A549 (cell line): ENCODE measurements around the gene TMEM92. TPM values are rescaled to one million over a fixed set of nuclear protein-coding genes. Genes with fewer than 3 reads are reported as not detected.

Experiments used
- ATAC-seq, 2 experiments: fragments of 200-7000 bp in 1 of 2; fragments of >200 bp in 1 of 2; cut with Nextera tagmentation in 1 of 2; cut with Tn5 transposase in 1 of 2; 3 replicates each; pipeline versions ENCODE4 v1.8.0 to v1.9.1; 2018 to 2020; ENCODE audit warnings: mild to moderate bottlenecking in 1 of 2, moderate library complexity in 1 of 2
- CTCF ChIA-PET: fragments of 300-600 bp; sonication (Branson Sonifier 250); formaldehyde crosslinking; extraction: SDS; loops from one replicate; lab custom pipeline; 2021; ENCODE audit warnings: antibody characterized with exemption, inconsistent platforms; lab: Yijun Ruan, JAX
- POLR2A ChIA-PET: fragments of 350-600 bp; formaldehyde crosslinking; extraction: SDS; loops from one replicate; lab custom pipeline; 2021; ENCODE audit warnings: antibody characterized with exemption, inconsistent platforms; lab: Yijun Ruan, JAX
- DNase-seq, 2 experiments: peaks; one replicate each; pipeline versions ENCODE4 v3.0.0 to v3.0.0-alpha.2; 2011 to 2016; ENCODE audit warnings: low read depth in 1 of 2, low spot score in 1 of 2
- FAIRE-seq: peaks from 2 replicates; lab custom pipeline; 2011; peaks lifted over from hg19 to GRCh38; lab: Jason Lieb, UNC
- H3K27ac ChIP-seq, 2 experiments: fragments of >200 bp; sonication (Bioruptor Twin); formaldehyde crosslinking; 3 replicates each; pipeline ENCODE4 v1.5.1; 2016 to 2017
- H3K4me1 ChIP-seq: fragments of >200 bp; sonication (Bioruptor Twin); formaldehyde crosslinking; 3 replicates; pipeline ENCODE4 v1.6.1; 2016
- H3K4me2 ChIP-seq: fragments of >200 bp; sonication (Bioruptor Twin); formaldehyde crosslinking; 3 replicates; pipeline ENCODE4 v1.6.1; 2016
- H3K4me3 ChIP-seq: fragments of >200 bp; sonication (Bioruptor Twin); formaldehyde crosslinking; 3 replicates; pipeline ENCODE4 v1.5.1; 2016
- H3K9me3 ChIP-seq: fragments of >200 bp; sonication (Bioruptor Twin); formaldehyde crosslinking; 3 replicates; pipeline ENCODE4 v1.6.1; 2016
- BHLHE40 ChIP-seq: IDR thresholded peaks from 2 replicates; pipeline ENCODE4 v1.6.1; 2012; ENCODE audit warnings: low read depth, low read length, inconsistent platforms
- CBX2 ChIP-seq: fragments of 200-600 bp; sonication (generic); IDR thresholded peaks from 2 replicates; pipeline ENCODE4 v1.6.1; 2016; ENCODE audit warnings: low read depth, mild to moderate bottlenecking, borderline replicate concordance
- CEBPB ChIP-seq, 2 experiments: fragments of >200 bp in 1 of 2; sonication (Bioruptor Twin) in 1 of 2; formaldehyde crosslinking in 1 of 2; IDR thresholded peaks; 2 replicates each; pipeline ENCODE4 v1.6.1; 2012 to 2016
- CHD2 ChIP-seq: fragments of 150-350 bp; IDR thresholded peaks from 2 replicates; pipeline ENCODE4 v1.6.1; 2014; ENCODE audit warnings: low read length; ENCODE audit not compliant: partially characterized antibody
- CHD4 ChIP-seq: fragments of 200-600 bp; sonication (generic); IDR thresholded peaks from 2 replicates; pipeline ENCODE4 v1.6.1; 2016; ENCODE audit warnings: antibody characterized with exemption, mild to moderate bottlenecking, borderline replicate concordance
- CTCF ChIP-seq: fragments of >200 bp; sonication (Bioruptor Twin); formaldehyde crosslinking; IDR thresholded peaks from 3 replicates; pipeline ENCODE4 v1.5.1; 2016
- EHMT2 ChIP-seq: fragments of 200-600 bp; sonication (generic); IDR thresholded peaks from 2 replicates; pipeline ENCODE4 v1.6.1; 2016; ENCODE audit warnings: antibody characterized with exemption, low read depth, mild to moderate bottlenecking, moderate library complexity
- ELK1 ChIP-seq: fragments of 150-350 bp; IDR thresholded peaks from 2 replicates; pipeline ENCODE4 v1.6.1; 2014; ENCODE audit warnings: low read depth, mild to moderate bottlenecking, low read length
- ESRRA ChIP-seq: fragments of 150-350 bp; IDR thresholded peaks from 2 replicates; pipeline ENCODE4 v1.6.1; 2014; ENCODE audit warnings: mild to moderate bottlenecking, low read length, borderline replicate concordance
- FOSB ChIP-seq: fragments of 250-450 bp; sonication (Bioruptor Pico); IDR thresholded peaks from 2 replicates; pipeline ENCODE4 v1.5.0; 2020; ENCODE audit warnings: mild to moderate bottlenecking, moderate library complexity
- FOXS1 ChIP-seq: fragments of 250-450 bp; sonication (Bioruptor Pico); IDR thresholded peaks from 2 replicates; pipeline ENCODE4 v1.5.0; 2020; ENCODE audit warnings: mild to moderate bottlenecking, moderate library complexity
- JUN ChIP-seq, 2 experiments: fragments of >200 bp; sonication (Bioruptor Twin); formaldehyde crosslinking; IDR thresholded peaks; 2 replicates in 1 of 2; 3 replicates in 1 of 2; pipeline ENCODE4 v1.6.1; 2016 to 2017
- KDM1A ChIP-seq: fragments of 200-600 bp; sonication (generic); IDR thresholded peaks from 2 replicates; pipeline ENCODE4 v1.6.1; 2016; ENCODE audit warnings: low read depth, mild to moderate bottlenecking
- KDM5A ChIP-seq: fragments of 200-600 bp; sonication (generic); IDR thresholded peaks from 2 replicates; pipeline ENCODE4 v1.6.1; 2016; ENCODE audit warnings: antibody characterized with exemption, mild to moderate bottlenecking
- MAX ChIP-seq: IDR thresholded peaks from 2 replicates; pipeline ENCODE4 v1.6.1; 2012
- MAZ ChIP-seq: fragments of 150-350 bp; IDR thresholded peaks from 2 replicates; pipeline ENCODE4 v1.6.1; 2014; ENCODE audit warnings: antibody characterized with exemption, low read depth, low read length, borderline replicate concordance
- NR3C1 ChIP-seq: fragments of >200 bp; sonication (Bioruptor Twin); formaldehyde crosslinking; IDR thresholded peaks from 3 replicates; pipeline ENCODE4 v1.6.1; 2017
- POLR2A ChIP-seq: IDR thresholded peaks from 2 replicates; pipeline ENCODE4 v1.6.1; 2012; ENCODE audit warnings: mild to moderate bottlenecking, low read length
- POLR2AphosphoS2 ChIP-seq: conservative IDR thresholded peaks from 2 replicates; pipeline ENCODE4 v1.6.1; 2012; ENCODE audit warnings: low read length, improper control_type of control experiment, inconsistent platforms
- RAD21 ChIP-seq, 2 experiments: fragments of >200 bp in 1 of 2; sonication (Bioruptor Twin) in 1 of 2; formaldehyde crosslinking in 1 of 2; IDR thresholded peaks in 1 of 2; conservative IDR thresholded peaks in 1 of 2; 2 replicates in 1 of 2; 3 replicates in 1 of 2; pipeline ENCODE4 v1.6.1; 2012 to 2018; ENCODE audit warnings: inconsistent platforms in 1 of 2
- RCOR1 ChIP-seq: fragments of 150-350 bp; IDR thresholded peaks from 2 replicates; pipeline ENCODE4 v1.6.1; 2014; ENCODE audit warnings: antibody characterized with exemption, low read length, low read depth
- RFX5 ChIP-seq: fragments of 450-650 bp; IDR thresholded peaks from 2 replicates; pipeline ENCODE4 v1.7.1; 2014; ENCODE audit warnings: antibody characterized with exemption, mild to moderate bottlenecking, moderate library complexity
- SMC3 ChIP-seq: fragments of >200 bp; sonication (Bioruptor Twin); formaldehyde crosslinking; IDR thresholded peaks from 3 replicates; pipeline ENCODE4 v1.6.1; 2018; ENCODE audit warnings: inconsistent platforms
- TFCP2L1 ChIP-seq: fragments of 250-450 bp; sonication (Bioruptor Pico); IDR thresholded peaks from 2 replicates; pipeline ENCODE4 v1.5.0; 2021; ENCODE audit warnings: mild to moderate bottlenecking
- TP53 ChIP-seq: fragments of 250-450 bp; sonication (Bioruptor Pico); IDR thresholded peaks from 2 replicates; pipeline ENCODE4 v1.5.0; 2021; ENCODE audit warnings: mild to moderate bottlenecking, moderate library complexity
- ZC3H11A ChIP-seq: fragments of 450-650 bp; IDR thresholded peaks from 2 replicates; pipeline ENCODE4 v1.6.1; 2014; ENCODE audit warnings: antibody characterized with exemption, mild to moderate bottlenecking
- ZFP36 ChIP-seq: fragments of 450-650 bp; IDR thresholded peaks from 2 replicates; pipeline ENCODE4 v1.6.1; 2014; ENCODE audit warnings: borderline replicate concordance; ENCODE audit not compliant: partially characterized antibody
- ZNF302 ChIP-seq: fragments of 250-450 bp; sonication (Bioruptor Pico); IDR thresholded peaks from 2 replicates; pipeline ENCODE4 v1.9.0; 2021; ENCODE audit warnings: inconsistent platforms, mild to moderate bottlenecking, moderate library complexity
- WGBS: methylation state at CpG from one replicate; pipeline ENCODE4 v1.1.6; 2017; ENCODE audit errors: missing lambda C conversion rate; 5-methylcytosine and 5-hydroxymethylcytosine counted together
- polyA plus RNA-seq, 4 experiments: library from polyadenylated mRNA; depleted of rRNA in 3 of 4; stranded (reverse); fragments of >200 nt; fragmentation: RNase III in 1 of 4; extraction: RNeasy Plus Mini Kit Qiagen cat#74134 plus additional on column Dnase treatment in 1 of 4; gene quantifications; 2 replicates in 3 of 4; 3 replicates in 1 of 4; pipeline ENCODE4 v1.2.3, GENCODE V29; 2011 to 2017

TMEM92 gene
- polyA plus RNA-seq, 2 of the 4 experiments (the other 2 are of a cell fraction) = 10.3 to 27.5 TPM

- ChIA-PET POLR2A (interaction anchor here (0.8 kb wide), 1 partner anchor 68 kb away, joined by 3 read pairs; no protein-coding TSS in a partner anchor), CTCF (interaction anchor here (1.0 to 41.2 kb wide), 15 partner anchors 8 to 107 kb away, joined by 3 to 1256 read pairs (median 11); partner anchors contain the start of gene COL1A1)
Observed at GRCh38 chr17:50268743-50269275, 5.5 kb upstream of the TMEM92 start.

GRCh38 chr17:50269477-50270434 is 4.5 kb upstream of the TMEM92 start:
- ATAC-seq (peak; percentile 58 to 66), DNase-seq (peak; percentile 79 to 91), FAIRE-seq (peak; percentile 97)
- peak in 1 of 2 experiments; percentile 49; a peak in 1 of 5 replicates for TF ChIP-seq JUN (IDR thresholded peaks at IDR 0.05)
- no peak for TF ChIP-seq MAZ
- no peak for TF ChIP-seq TFCP2L1
- TF ChIP-seq MAX = 0 out of 2 replicates have a peak, but pooled peaks have one; percentile 38
- peak; percentile 79 to 90 for TF ChIP-seq RAD21 (conservative IDR thresholded peaks at IDR 0.05 in 1 of 2, IDR thresholded peaks at IDR 0.05 in 1 of 2)
- 0 out of 2 replicates have a peak, but pooled peaks have one; percentile 51 for TF ChIP-seq FOSB (CRISPR knock-in tag)
- no peak for TF ChIP-seq EHMT2
- TF ChIP-seq ZFP36 = peak; percentile 98
- peak; percentile 53; the same call in 1 of the 2 replicates for TF ChIP-seq KDM1A
- TF ChIP-seq SMC3 = peak; percentile 72
- peak; percentile 93 for TF ChIP-seq CTCF
- no peak for TF ChIP-seq POLR2AphosphoS2
- TF ChIP-seq CBX2 = no peak
- TF ChIP-seq CHD4 = 0 out of 2 replicates have a peak, but pooled peaks have one; percentile 22
- TF ChIP-seq TP53 = no peak
- Histone ChIP-seq H3K9me3 (no peaks in the 10 kb centered on the region), H3K27ac (peak overlapping the region in 1 of 2 experiments; percentile 36; a peak in 3 of 6 replicates), H3K4me1 (peaks cover 47% of the 10 kb centered on the region), H3K4me3 (no peak overlapping the region), H3K4me2 (no peak overlapping the region)
- ChIA-PET CTCF (interaction anchor here (0.7 to 41.2 kb wide), 20 partner anchors 8 to 176 kb away, joined by 3 to 1256 read pairs (median 4); partner anchors contain the start of gene COL1A1), POLR2A (interaction anchor here (0.8 kb wide), 1 partner anchor 69 kb away, joined by 3 read pairs; no protein-coding TSS in a partner anchor)
- WGBS = 53% methylated on average over 16 of the region's 16 CpGs

More at GRCh38 chr17:50268743-50269275, 5.5 kb upstream of the TMEM92 start:
- no peaks in the 10 kb centered on the region for H3K9me3 ChIP-seq
- 87% methylated on average over 7 of the region's 7 CpGs for WGBS
- no peak overlapping the region for H3K4me2 ChIP-seq
- TF ChIP-seq CTCF (no peak), KDM5A (no peak), ESRRA (no peak), ELK1 (no peak), NR3C1 (no peak), ZNF302 (CRISPR knock-in tag) (no peak), EHMT2 (no peak), FOXS1 (no peak), BHLHE40 (no peak), POLR2A (no peak), RCOR1 (no peak), TFCP2L1 (no peak), MAZ (no peak), RFX5 (no peak), MAX (no peak), SMC3 (no peak), CHD2 (no peak), KDM1A (no peak), CEBPB (IDR thresholded peaks at IDR 0.05) (no peak), ZC3H11A (no peak)
- FAIRE-seq = no peak
- H3K4me3 ChIP-seq = no peak overlapping the region
- ATAC-seq = no peak
- peaks cover 40% of the 10 kb centered on the region for H3K4me1 ChIP-seq
- no peak for DNase-seq
- H3K27ac ChIP-seq = no peak overlapping the region; a peak in 1 of 6 replicates
